Endothelial cell (in vitro differentiated cells): ENCODE measurements around the gene VWA3B. TPM values are rescaled to one million over a fixed set of nuclear protein-coding genes. Genes with fewer than 3 reads are reported as not detected.

Experiments used
- DNase-seq: peaks from one replicate; pipeline ENCODE4 v3.0.0; 2021; ENCODE audit warnings: low spot score
- H3K27ac Mint-ChIP-seq: one replicate; pipeline ENCODE4 v1.8.0; 2021; ENCODE audit warnings: mixed read lengths, inconsistent platforms; ENCODE audit not compliant: unreplicated experiment
- H3K27me3 Mint-ChIP-seq: one replicate; pipeline ENCODE4 v1.8.0; 2021; ENCODE audit warnings: mild to moderate bottlenecking, moderate library complexity, mixed read lengths, inconsistent platforms; ENCODE audit not compliant: unreplicated experiment
- H3K36me3 Mint-ChIP-seq: one replicate; pipeline ENCODE4 v1.8.0; 2021; ENCODE audit warnings: mild to moderate bottlenecking, low read depth, mixed read lengths, inconsistent platforms; ENCODE audit not compliant: unreplicated experiment
- H3K4me1 Mint-ChIP-seq: one replicate; pipeline ENCODE4 v1.8.0; 2021; ENCODE audit warnings: mild to moderate bottlenecking, mixed read lengths, inconsistent platforms; ENCODE audit not compliant: unreplicated experiment
- H3K4me3 Mint-ChIP-seq: one replicate; pipeline ENCODE4 v1.8.0; 2021; ENCODE audit warnings: mild to moderate bottlenecking, mixed read lengths, inconsistent platforms; ENCODE audit not compliant: unreplicated experiment
- H3K9me3 Mint-ChIP-seq: one replicate; pipeline ENCODE4 v1.8.0; 2021; ENCODE audit warnings: mixed read lengths, inconsistent platforms; ENCODE audit not compliant: unreplicated experiment
- CTCF ChIP-seq: fragments of 200-600 bp; sonication (generic); IDR thresholded peaks from one replicate; pipeline ENCODE4 v1.5.0; 2021; ENCODE audit warnings: antibody characterized with exemption; ENCODE audit not compliant: unreplicated experiment
- total RNA-seq: library from RNA; stranded (reverse); fragmentation: NEBNext Ultra II Directional; extraction: Animal tissue kit (Norgen Biotek cat#: 25700); gene quantifications from one replicate; pipeline ENCODE4 v1.2.1, GENCODE V29; 2021; ENCODE audit not compliant: unreplicated experiment

Gene VWA3B
- total RNA-seq, 1 donor from 2014 or later = not detected

DNA sequence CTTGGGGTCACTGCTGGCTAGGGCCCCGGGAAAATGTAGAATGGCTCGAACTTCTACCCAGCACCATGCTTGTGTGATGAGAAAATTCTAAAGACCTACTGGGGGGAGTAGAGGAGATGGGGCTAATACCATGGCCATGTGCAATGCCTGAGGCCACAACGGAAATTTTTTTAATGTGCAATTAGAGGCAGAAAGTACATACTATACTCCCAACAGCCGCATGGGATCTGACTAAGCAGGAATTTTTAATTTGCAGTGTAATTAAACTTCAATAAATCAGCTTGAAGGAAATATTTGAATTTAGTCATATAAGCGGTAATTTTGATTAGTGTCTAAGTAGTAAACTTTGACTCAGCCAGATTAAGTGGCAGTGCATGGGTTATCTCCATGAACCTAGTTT, 206.1 kb downstream of the VWA3B start:
- Mint-ChIP-seq H3K4me3 (no peak overlapping the region), H3K9me3 (no peaks in the 10 kb centered on the region), H3K27me3 (peaks cover 5% of the 10 kb centered on the region), H3K4me1 (peaks cover 11% of the 10 kb centered on the region), H3K27ac (no peak overlapping the region), H3K36me3 (no peaks in the 10 kb centered on the region)
- no peak for TF ChIP-seq CTCF
- DNase-seq = no peak

DNA sequence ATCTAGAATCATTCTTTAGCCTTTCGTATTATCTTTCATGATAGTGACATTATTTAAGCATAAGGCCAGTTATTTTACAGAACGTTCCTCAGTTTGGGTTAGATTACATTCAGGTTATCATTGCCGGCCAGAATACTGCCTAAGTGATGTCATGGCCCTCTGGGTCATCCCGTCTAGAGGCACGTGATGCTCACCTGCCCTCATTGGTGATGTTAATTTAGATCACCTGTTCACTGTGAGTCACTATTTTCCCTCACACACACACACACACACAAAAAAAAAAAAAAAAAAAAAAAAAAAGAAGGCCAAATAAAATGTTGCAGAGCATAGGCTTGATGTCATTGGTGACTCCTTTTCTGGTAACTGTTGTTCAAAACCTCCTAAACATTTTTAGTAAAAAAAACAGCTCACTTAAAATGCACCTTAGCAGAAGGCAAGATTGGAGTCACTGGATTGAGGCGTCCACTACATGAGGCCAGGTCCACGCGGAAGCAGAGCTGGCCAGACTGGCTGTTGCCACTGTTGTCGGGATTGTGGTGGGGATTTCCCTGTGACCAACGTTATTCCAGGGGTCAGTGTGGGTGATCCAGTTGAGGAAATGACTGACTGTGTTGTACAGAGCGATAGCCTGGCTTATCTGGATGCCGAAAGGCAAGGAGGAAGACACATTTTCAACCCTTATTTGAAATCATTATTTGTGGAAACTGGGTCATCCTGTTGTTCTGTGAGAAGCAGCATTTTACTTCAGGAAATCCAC, 207.1 kb downstream of the VWA3B start:
- Mint-ChIP-seq H3K27ac (no peak overlapping the region), H3K4me3 (no peak overlapping the region), H3K4me1 (peaks cover 11% of the 10 kb centered on the region), H3K36me3 (no peaks in the 10 kb centered on the region), H3K9me3 (no peaks in the 10 kb centered on the region), H3K27me3 (peaks cover 5% of the 10 kb centered on the region)
- no peak for TF ChIP-seq CTCF
- no peak for DNase-seq

- DNase-seq = no peak
- H3K4me1 Mint-ChIP-seq = peaks cover 11% of the 10 kb centered on the region
- H3K4me3 Mint-ChIP-seq = no peak overlapping the region
- peaks cover 5% of the 10 kb centered on the region for H3K27me3 Mint-ChIP-seq
- H3K36me3 Mint-ChIP-seq = no peaks in the 10 kb centered on the region
- TF ChIP-seq CTCF = no peak
- H3K27ac Mint-ChIP-seq = no peak overlapping the region
- H3K9me3 Mint-ChIP-seq = no peaks in the 10 kb centered on the region
Observed at GRCh38 chr2:98294711-98295110, 207.7 kb downstream of the VWA3B start.

DNA sequence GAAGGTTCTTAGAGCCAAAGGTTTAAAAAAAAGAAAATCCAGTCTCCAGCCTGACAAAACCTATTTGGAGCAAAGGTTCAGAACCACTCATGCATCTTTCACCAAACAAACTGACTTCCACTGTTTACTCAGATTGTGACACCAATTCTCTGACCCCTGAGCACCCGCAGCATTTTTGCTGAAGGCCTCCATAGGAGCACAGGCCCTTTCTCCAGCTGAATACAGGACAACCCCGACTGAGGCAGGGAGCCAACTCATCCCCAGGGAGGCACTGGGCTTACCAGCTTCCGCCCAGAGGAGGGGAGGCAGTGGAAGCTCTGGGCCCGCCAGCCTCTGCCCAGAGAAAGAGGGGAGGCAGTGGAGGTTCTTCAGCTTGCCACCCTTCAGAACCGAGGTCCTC, 208.3 kb downstream of the VWA3B start:
- no peak for TF ChIP-seq CTCF
- no peaks in the 10 kb centered on the region for H3K9me3 Mint-ChIP-seq
- DNase-seq = no peak
- peaks cover 5% of the 10 kb centered on the region for H3K27me3 Mint-ChIP-seq
- no peak overlapping the region for H3K27ac Mint-ChIP-seq
- H3K4me3 Mint-ChIP-seq = no peak overlapping the region
- peaks cover 11% of the 10 kb centered on the region for H3K4me1 Mint-ChIP-seq
- no peaks in the 10 kb centered on the region for H3K36me3 Mint-ChIP-seq

DNA sequence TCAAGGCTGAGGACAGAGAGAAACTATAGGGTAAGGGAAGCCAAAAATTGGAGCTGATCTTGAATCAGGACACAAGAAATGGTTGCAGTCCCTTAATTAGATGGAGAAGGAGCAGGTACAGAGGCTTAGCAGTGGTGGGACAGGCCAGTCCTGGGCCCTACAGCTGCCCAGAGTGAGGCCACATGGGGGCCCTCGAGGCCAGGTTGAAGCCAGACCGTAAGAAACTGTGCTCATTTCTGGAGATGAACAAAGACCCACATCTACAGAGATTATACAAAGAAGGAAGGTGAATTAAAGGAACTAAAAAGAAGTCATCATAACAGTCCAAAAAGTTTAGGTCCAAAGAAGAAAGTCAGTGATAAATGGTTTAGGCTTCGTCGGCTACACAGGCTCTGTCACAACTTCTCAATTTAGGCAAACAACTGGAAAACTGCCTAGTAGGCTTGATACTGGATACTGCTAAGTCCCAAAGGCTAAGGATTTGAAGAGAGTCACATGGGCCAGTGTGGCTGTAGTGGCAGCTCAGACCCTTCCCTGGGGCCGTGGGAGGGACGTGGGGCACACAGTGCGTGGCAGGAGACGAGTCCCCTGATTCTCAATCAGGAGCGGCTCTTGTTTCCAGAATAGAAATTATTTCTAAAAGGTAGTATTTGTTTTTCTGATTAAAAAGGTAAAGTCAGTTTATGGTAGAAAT, 208.9 kb downstream of the VWA3B start:
- Mint-ChIP-seq H3K9me3 (no peaks in the 10 kb centered on the region), H3K4me1 (peaks cover 11% of the 10 kb centered on the region), H3K4me3 (no peak overlapping the region), H3K27me3 (peaks cover 3% of the 10 kb centered on the region), H3K27ac (no peak overlapping the region), H3K36me3 (no peaks in the 10 kb centered on the region)
- TF ChIP-seq CTCF = no peak
- DNase-seq = no peak
